Measurements from ENCODE around the gene ACVRL1.

The ACVRL1 gene

DNA sequence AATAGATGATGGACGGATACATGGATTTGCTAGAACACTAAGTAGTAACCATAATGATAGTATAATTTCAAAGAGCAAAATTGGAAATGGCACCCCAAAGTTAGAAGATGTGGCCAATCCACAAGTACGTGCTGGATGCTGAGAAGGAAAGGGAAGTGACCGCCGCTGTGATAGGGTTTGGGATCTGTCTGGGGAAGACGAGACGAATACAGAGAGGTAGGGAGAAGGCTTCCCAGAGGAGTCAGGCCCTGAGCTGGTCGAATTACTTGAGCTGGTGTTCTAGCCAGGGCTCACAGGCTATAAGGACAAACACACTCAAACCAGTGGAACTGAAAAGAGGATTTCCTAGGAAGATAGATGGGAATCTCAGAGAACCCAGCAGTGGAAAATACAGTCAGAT, 34.8 kb downstream of the ACVRL1 start:
- no peak for DNase-seq (ENCODE audit: low spot score in 2 of 2)
- no peaks in the 10 kb centered on the region for H3K4me1 ChIP-seq
- in situ Hi-C loops (cut with MboI; ENCODE audit: low sequenced_read_pairs): no loop called here
- H3K27me3 ChIP-seq (ENCODE audit: low read depth): no peaks in the 10 kb centered on the region
- H3K4me3 ChIP-seq: no peak overlapping the region
- no peaks in the 10 kb centered on the region for H3K36me3 ChIP-seq (replicated peaks)
- peaks cover 3% of the 10 kb centered on the region; the same call in 1 of the 2 replicates for H3K9me3 ChIP-seq

GRCh38 chr12:51942501-51943000, 35.2 kb downstream of the ACVRL1 start:
- in situ Hi-C loops (cut with MboI; ENCODE audit: low sequenced_read_pairs): no loop called here

GRCh38 chr12:51943346-51943745, 36.0 kb downstream of the ACVRL1 start:
- H3K4me3 ChIP-seq: no peak overlapping the region
- no peaks in the 10 kb centered on the region for H3K36me3 ChIP-seq (replicated peaks)
- H3K4me1 ChIP-seq: no peaks in the 10 kb centered on the region
- in situ Hi-C loops (cut with MboI; ENCODE audit: low sequenced_read_pairs): no loop called here
- H3K9me3 ChIP-seq: peaks cover 3% of the 10 kb centered on the region; the same call in 1 of the 2 replicates
- no peak for DNase-seq (ENCODE audit: low spot score in 2 of 2)
- no peaks in the 10 kb centered on the region for H3K27me3 ChIP-seq (ENCODE audit: low read depth)

More at GRCh38 chr12:51942501-51943000, 35.2 kb downstream of the ACVRL1 start:
- no peak for DNase-seq (ENCODE audit: low spot score in 2 of 2)
- peaks cover 3% of the 10 kb centered on the region; the same call in 1 of the 2 replicates for H3K9me3 ChIP-seq
- H3K36me3 ChIP-seq (replicated peaks): no peaks in the 10 kb centered on the region
- H3K27me3 ChIP-seq (ENCODE audit: low read depth): no peaks in the 10 kb centered on the region
- no peak overlapping the region for H3K4me3 ChIP-seq
- no peaks in the 10 kb centered on the region for H3K4me1 ChIP-seq

GRCh38 chr12:51944608-51945233, 37.4 kb downstream of the ACVRL1 start:
- H3K36me3 ChIP-seq (replicated peaks): no peaks in the 10 kb centered on the region
- H3K9me3 ChIP-seq: peaks cover 3% of the 10 kb centered on the region; the same call in 1 of the 2 replicates
- DNase-seq (ENCODE audit: low spot score in 2 of 2): no peak
- in situ Hi-C loops (cut with MboI; ENCODE audit: low sequenced_read_pairs): no loop called here
- H3K4me3 ChIP-seq: no peak overlapping the region
- H3K27me3 ChIP-seq (ENCODE audit: low read depth): no peaks in the 10 kb centered on the region
- no peaks in the 10 kb centered on the region for H3K4me1 ChIP-seq

DNA sequence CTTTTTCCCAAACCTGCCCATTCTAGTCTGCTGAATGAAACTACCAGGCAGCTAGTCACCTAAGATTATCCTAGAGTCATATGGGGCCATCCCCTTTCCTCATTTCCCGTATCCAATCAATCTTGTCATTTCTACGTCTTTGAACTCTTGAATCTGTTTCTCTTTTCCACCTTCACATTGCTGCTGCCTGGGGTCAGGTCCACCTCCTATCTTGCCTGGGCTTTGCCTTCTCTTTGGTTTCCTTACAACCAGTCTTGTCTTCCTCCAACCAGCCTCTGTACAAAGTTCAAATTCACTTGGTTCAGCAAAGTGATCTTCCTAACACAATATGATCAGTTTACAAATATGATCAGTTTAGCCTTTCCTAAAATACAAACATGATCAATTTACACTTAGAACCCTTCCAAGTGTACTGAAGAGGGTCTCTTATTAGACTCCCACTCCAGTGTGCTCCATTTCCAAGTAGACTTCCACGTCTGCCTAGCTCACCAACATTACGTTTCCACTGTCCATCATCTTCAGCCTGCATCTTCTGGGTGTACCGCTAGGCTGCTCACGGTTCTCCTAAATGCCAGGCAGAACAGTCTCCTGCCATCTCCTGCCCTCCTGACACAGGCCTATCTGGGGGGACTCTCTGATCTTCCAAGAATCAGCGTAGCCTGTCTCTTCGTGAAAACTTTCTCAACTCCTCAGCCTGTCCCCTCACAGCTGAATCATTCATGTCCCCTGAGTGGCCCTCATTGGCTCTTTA, 40.1 kb downstream of the ACVRL1 start:
- peaks cover 5% of the 10 kb centered on the region for H3K4me1 ChIP-seq
- in situ Hi-C loops (cut with MboI; ENCODE audit: low sequenced_read_pairs): no loop called here
- H3K27me3 ChIP-seq (ENCODE audit: low read depth): peaks cover 12% of the 10 kb centered on the region
- DNase-seq (ENCODE audit: low spot score in 2 of 2): no peak
- H3K9me3 ChIP-seq: peaks cover 3% of the 10 kb centered on the region; the same call in 1 of the 2 replicates
- H3K4me3 ChIP-seq: no peak overlapping the region
- H3K36me3 ChIP-seq (replicated peaks): no peaks in the 10 kb centered on the region

- peaks cover 5% of the 10 kb centered on the region for H3K4me1 ChIP-seq
- no peak for DNase-seq (ENCODE audit: low spot score in 2 of 2)
- peaks cover 3% of the 10 kb centered on the region; the same call in 1 of the 2 replicates for H3K9me3 ChIP-seq
- no peaks in the 10 kb centered on the region for H3K36me3 ChIP-seq (replicated peaks)
- peaks cover 12% of the 10 kb centered on the region for H3K27me3 ChIP-seq (ENCODE audit: low read depth)
- no peak overlapping the region for H3K4me3 ChIP-seq
- in situ Hi-C loops (cut with MboI; ENCODE audit: low sequenced_read_pairs): no loop called here
Observed at GRCh38 chr12:51948066-51948465, 40.8 kb downstream of the ACVRL1 start.

- Histone ChIP-seq H3K27me3 (ENCODE audit: low read depth) (peaks cover 12% of the 10 kb centered on the region), H3K9me3 (no peaks in the 10 kb centered on the region; the same call in 1 of the 2 replicates), H3K4me3 (no peak overlapping the region), H3K4me1 (peaks cover 13% of the 10 kb centered on the region), H3K36me3 (replicated peaks) (0 out of 2 replicates have a peak, but pooled peaks cover 2% of the 10 kb centered on the region)
- no peak for DNase-seq (ENCODE audit: low spot score in 2 of 2)
- in situ Hi-C loops (cut with MboI; ENCODE audit: low sequenced_read_pairs): no loop called here
Observed at GRCh38 chr12:51949342-51950030, 42.2 kb downstream of the ACVRL1 start.

- H3K4me3 ChIP-seq: peak overlapping the region; percentile 40
- no peak for DNase-seq (ENCODE audit: low spot score in 2 of 2)
- H3K4me1 ChIP-seq: peaks cover 17% of the 10 kb centered on the region
- in situ Hi-C loops (cut with MboI; ENCODE audit: low sequenced_read_pairs): no loop called here
- H3K36me3 ChIP-seq (replicated peaks): 0 out of 2 replicates have a peak, but pooled peaks cover 4% of the 10 kb centered on the region
- no peaks in the 10 kb centered on the region for H3K9me3 ChIP-seq
- peaks cover 12% of the 10 kb centered on the region for H3K27me3 ChIP-seq (ENCODE audit: low read depth)
Observed at GRCh38 chr12:51950682-51951198, 43.4 kb downstream of the ACVRL1 start.

GRCh38 chr12:51951199-51951842, 44.0 kb downstream of the ACVRL1 start, which contains the start of gene ACVR1B:
TSS of gene ACVR1B (plus strand) at chr12:51951699. CDS start at chr12:51951744, 45 bp downstream.
- H3K36me3 ChIP-seq (replicated peaks): 0 out of 2 replicates have a peak, but pooled peaks cover 4% of the 10 kb centered on the region
- DNase-seq (ENCODE audit: low spot score in 2 of 2): peak; percentile 85 to 94
- in situ Hi-C loops (cut with MboI; ENCODE audit: low sequenced_read_pairs): no loop called here
- H3K4me3 ChIP-seq: peak within 1 kb of the TSS; percentile 81
- peaks cover 12% of the 10 kb centered on the region for H3K27me3 ChIP-seq (ENCODE audit: low read depth)
- H3K9me3 ChIP-seq: no peaks in the 10 kb centered on the region
- peaks cover 17% of the 10 kb centered on the region for H3K4me1 ChIP-seq

- Histone ChIP-seq H3K27me3 (ENCODE audit: low read depth) (peaks cover 12% of the 10 kb centered on the region), H3K4me1 (peaks cover 17% of the 10 kb centered on the region), H3K36me3 (replicated peaks) (0 out of 2 replicates have a peak, but pooled peaks cover 4% of the 10 kb centered on the region), H3K9me3 (no peaks in the 10 kb centered on the region), H3K4me3 (peak overlapping the region; percentile 81)
- DNase-seq (ENCODE audit: low spot score in 2 of 2): peak in 1 of 2 experiments; percentile 44
- in situ Hi-C loops (cut with MboI; ENCODE audit: low sequenced_read_pairs): no loop called here
Observed at GRCh38 chr12:51951843-51952722, 44.8 kb downstream of the ACVRL1 start.

- in situ Hi-C loops (cut with MboI; ENCODE audit: low sequenced_read_pairs): no loop called here
- peaks cover 17% of the 10 kb centered on the region for H3K4me1 ChIP-seq
- DNase-seq (ENCODE audit: low spot score in 2 of 2): peak; percentile 21 to 55
- H3K4me3 ChIP-seq: peak overlapping the region; percentile 81
- H3K27me3 ChIP-seq (ENCODE audit: low read depth): peaks cover 12% of the 10 kb centered on the region
- H3K36me3 ChIP-seq (replicated peaks): 0 out of 2 replicates have a peak, but pooled peaks cover 4% of the 10 kb centered on the region
- H3K9me3 ChIP-seq: no peaks in the 10 kb centered on the region
Observed at GRCh38 chr12:51953089-51953488, 45.8 kb downstream of the ACVRL1 start.

DNA sequence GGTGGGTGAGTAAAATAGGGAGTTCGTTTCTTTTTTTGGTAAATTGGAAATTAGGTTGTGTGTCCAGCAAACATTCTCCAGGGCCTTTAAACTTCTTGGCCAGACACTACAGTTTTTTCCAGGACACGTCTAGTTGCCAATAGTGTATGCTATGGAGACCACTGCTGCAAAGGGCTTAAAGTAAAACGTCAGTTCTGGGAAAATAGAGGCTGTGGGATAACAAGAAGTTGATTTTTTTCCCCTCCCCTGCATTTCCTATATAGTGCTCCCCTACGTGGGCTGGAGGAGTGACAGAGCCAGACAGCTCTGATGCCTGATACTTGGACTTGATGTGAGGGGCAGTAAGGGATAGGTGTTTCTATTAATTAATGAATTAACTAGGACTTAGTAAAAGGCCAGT, 46.6 kb downstream of the ACVRL1 start:
- no peaks in the 10 kb centered on the region for H3K9me3 ChIP-seq
- H3K36me3 ChIP-seq (replicated peaks): 0 out of 2 replicates have a peak, but pooled peaks cover 4% of the 10 kb centered on the region
- in situ Hi-C loops (cut with MboI; ENCODE audit: low sequenced_read_pairs): no loop called here
- peak overlapping the region; percentile 81; the same call in 1 of the 2 replicates for H3K4me3 ChIP-seq
- DNase-seq (ENCODE audit: low spot score in 2 of 2): no peak
- H3K4me1 ChIP-seq: peaks cover 17% of the 10 kb centered on the region
- H3K27me3 ChIP-seq (ENCODE audit: low read depth): peaks cover 12% of the 10 kb centered on the region

Data from HAP-1 (cell line).